Measurements from ENCODE around the gene MICU1. TPM values are rescaled to one million over a fixed set of nuclear protein-coding genes. Genes with fewer than 3 reads are reported as not detected.
A peak's percentile ranks its signal among the peaks of the same experiment; 100 is the strongest.

The MICU1 gene
- total and polyA plus RNA-seq, 8 donors = 25.9 to 212 (median 42.4) TPM

- DNase-seq = no peak
- Histone ChIP-seq H3K4me1 (peaks cover 0 to 9% (median 0%) of the 10 kb centered on the region in 4 donors), H3K36me3 (no peaks in the 10 kb centered on the region), H3K27ac (no peak overlapping the region), H3K4me3 (no peak overlapping the region), H3K27me3 (no peaks in the 10 kb centered on the region), H3K9me3 (no peaks in the 10 kb centered on the region)
- WGBS, 5 donors = 94 to 97% (median 96%) methylated on average over 2 of the region's 2 CpGs
- intact Hi-C loops (cut with DNase I; ENCODE audit: low total_unique reads) = no loop called here
- TF ChIP-seq POLR2A (IDR thresholded peaks at IDR 0.05) (no peak), POLR2AphosphoS5 (IDR thresholded peaks at IDR 0.05) (no peak), EP300 (IDR thresholded peaks at IDR 0.05) (no peak)
- TF ChIP-seq, protein P1, sequence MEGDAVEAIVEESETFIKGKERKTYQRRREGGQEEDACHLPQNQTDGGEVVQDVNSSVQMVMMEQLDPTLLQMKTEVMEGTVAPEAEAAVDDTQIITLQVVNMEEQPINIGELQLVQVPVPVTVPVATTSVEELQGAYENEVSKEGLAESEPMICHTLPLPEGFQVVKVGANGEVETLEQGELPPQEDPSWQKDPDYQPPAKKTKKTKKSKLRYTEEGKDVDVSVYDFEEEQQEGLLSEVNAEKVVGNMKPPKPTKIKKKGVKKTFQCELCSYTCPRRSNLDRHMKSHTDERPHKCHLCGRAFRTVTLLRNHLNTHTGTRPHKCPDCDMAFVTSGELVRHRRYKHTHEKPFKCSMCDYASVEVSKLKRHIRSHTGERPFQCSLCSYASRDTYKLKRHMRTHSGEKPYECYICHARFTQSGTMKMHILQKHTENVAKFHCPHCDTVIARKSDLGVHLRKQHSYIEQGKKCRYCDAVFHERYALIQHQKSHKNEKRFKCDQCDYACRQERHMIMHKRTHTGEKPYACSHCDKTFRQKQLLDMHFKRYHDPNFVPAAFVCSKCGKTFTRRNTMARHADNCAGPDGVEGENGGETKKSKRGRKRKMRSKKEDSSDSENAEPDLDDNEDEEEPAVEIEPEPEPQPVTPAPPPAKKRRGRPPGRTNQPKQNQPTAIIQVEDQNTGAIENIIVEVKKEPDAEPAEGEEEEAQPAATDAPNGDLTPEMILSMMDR (IDR thresholded peaks at IDR 0.05) = no peak
Observed at GRCh38 chr10:72573079-72573478, 52.8 kb downstream of the MICU1 start.

DNA sequence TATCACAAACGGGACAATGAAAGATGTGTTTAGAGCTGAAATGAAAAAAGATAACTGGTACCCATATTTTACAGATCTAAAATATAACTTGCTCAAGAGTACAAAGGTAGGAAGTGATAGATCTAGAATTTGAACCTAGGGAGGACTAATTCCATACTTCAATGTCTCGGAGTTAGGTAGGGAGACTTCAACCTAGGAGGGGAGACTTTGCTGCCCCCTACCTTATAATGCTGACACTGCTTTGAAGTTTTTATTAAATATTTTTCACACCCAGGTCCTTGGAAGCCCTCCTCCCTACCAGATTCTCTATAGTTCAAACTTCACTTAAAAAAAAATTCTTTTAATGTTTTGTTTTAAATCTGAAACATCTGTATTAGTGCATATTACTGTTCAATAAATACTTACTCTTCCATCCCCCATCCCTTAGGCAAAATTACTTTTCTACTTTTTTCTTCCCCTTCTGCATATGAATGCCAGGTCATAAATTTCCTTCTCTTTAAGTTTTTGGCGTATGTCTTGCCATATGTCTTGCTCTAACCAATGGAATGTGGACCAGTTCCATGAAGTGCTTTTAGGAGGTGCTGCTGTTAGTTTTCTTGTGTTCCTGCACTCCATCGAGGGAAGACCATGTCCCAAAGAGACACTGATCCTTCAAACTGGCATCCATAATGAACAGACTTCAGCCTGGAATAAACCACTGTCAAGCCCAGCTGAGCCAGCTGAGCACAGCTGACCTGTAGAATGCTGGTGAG, 57.8 kb downstream of the MICU1 start:
- no peak for TF ChIP-seq EP300 (IDR thresholded peaks at IDR 0.05)
- TF ChIP-seq, protein P1 (IDR thresholded peaks at IDR 0.05) = peak in 2 of 7 experiments; percentile 14 to 26
- Histone ChIP-seq H3K27ac (no peak overlapping the region), H3K36me3 (peaks cover 3 to 33% (median 29%) of the 10 kb centered on the region in 4 donors), H3K9me3 (no peaks in the 10 kb centered on the region), H3K27me3 (no peaks in the 10 kb centered on the region), H3K4me1 (peaks cover 0 to 10% (median 4%) of the 10 kb centered on the region in 4 donors), H3K4me3 (no peak overlapping the region)
- WGBS, 5 donors = 60 to 75% (median 75%) methylated on average over 4 of the region's 4 CpGs
- DNase-seq = peak in 1 of 2 donors; percentile 11
- intact Hi-C loops (cut with DNase I; ENCODE audit: low total_unique reads) = no loop called here

GRCh38 chr10:72567421-72567820, 58.5 kb downstream of the MICU1 start:
- no peaks in the 10 kb centered on the region for H3K9me3 ChIP-seq
- H3K36me3 ChIP-seq = peaks cover 3 to 39% (median 36%) of the 10 kb centered on the region in 4 donors
- intact Hi-C loops (cut with DNase I; ENCODE audit: low total_unique reads) = no loop called here
- no peak overlapping the region for H3K4me3 ChIP-seq
- H3K27ac ChIP-seq = no peak overlapping the region
- H3K27me3 ChIP-seq = no peaks in the 10 kb centered on the region
- DNase-seq = no peak
- TF ChIP-seq, protein P1 (IDR thresholded peaks at IDR 0.05) = no peak
- no peak for TF ChIP-seq POLR2A (IDR thresholded peaks at IDR 0.05)
- no peak for TF ChIP-seq EP300 (IDR thresholded peaks at IDR 0.05)
- no peak for TF ChIP-seq POLR2AphosphoS5 (IDR thresholded peaks at IDR 0.05)
- peaks cover 0 to 10% (median 4%) of the 10 kb centered on the region in 4 donors for H3K4me1 ChIP-seq
- 63 to 97% (median 90%) methylated on average over 3 of the region's 3 CpGs for WGBS, 5 donors

GRCh38 chr10:72564596-72564995, 61.3 kb downstream of the MICU1 start:
- Histone ChIP-seq H3K9me3 (no peaks in the 10 kb centered on the region), H3K27me3 (no peaks in the 10 kb centered on the region), H3K27ac (no peak overlapping the region), H3K4me1 (peaks cover 0 to 10% (median 4%) of the 10 kb centered on the region in 4 donors), H3K4me3 (no peak overlapping the region), H3K36me3 (peaks cover 7 to 68% (median 63%) of the 10 kb centered on the region in 4 donors)
- no peak for DNase-seq
- intact Hi-C loops (cut with DNase I; ENCODE audit: low total_unique reads) = no loop called here
- WGBS, 5 donors = 26 to 68% (median 36%) methylated on average over 1 of the region's 1 CpG
- TF ChIP-seq, protein P1 (IDR thresholded peaks at IDR 0.05) = no peak
- TF ChIP-seq POLR2AphosphoS5 (IDR thresholded peaks at IDR 0.05) = no peak
- TF ChIP-seq EP300 (IDR thresholded peaks at IDR 0.05) = no peak
- no peak for TF ChIP-seq POLR2A (IDR thresholded peaks at IDR 0.05)
